ENCODE measurements around the gene GALNT8.
A peak's percentile ranks its signal among the peaks of the same experiment; 100 is the strongest.

GALNT8 gene

GRCh38 chr12:4796694-4797482 lies 76.7 kb downstream of the GALNT8 start:
- DNase-seq (ENCODE audit: low read depth in 2 of 2), result no peak

GRCh38 chr12:4800555-4800954 lies 80.4 kb downstream of the GALNT8 start:
- DNase-seq (ENCODE audit: low read depth in 2 of 2), result no peak

- DNase-seq (ENCODE audit: low read depth in 2 of 2), result no peak
Observed at GRCh38 chr12:4802841-4803240, 82.6 kb downstream of the GALNT8 start.

GRCh38 chr12:4806439-4807115 lies 86.4 kb downstream of the GALNT8 start:
- DNase-seq (ENCODE audit: low read depth in 2 of 2), result no peak

GRCh38 chr12:4807116-4807783 lies 87.0 kb downstream of the GALNT8 start:
- DNase-seq (ENCODE audit: low read depth in 2 of 2), result no peak

GRCh38 chr12:4807813-4808212 lies 87.6 kb downstream of the GALNT8 start:
- DNase-seq (ENCODE audit: low read depth in 2 of 2), result no peak

- peak in 1 of 2 donors; percentile 7 for DNase-seq (ENCODE audit: low read depth in 2 of 2)
Observed at GRCh38 chr12:4809013-4809448, 88.8 kb downstream of the GALNT8 start.

GRCh38 chr12:4809449-4810218 lies 89.4 kb downstream of the GALNT8 start:
- no peak for DNase-seq (ENCODE audit: low read depth in 2 of 2)

- DNase-seq (ENCODE audit: low read depth in 2 of 2), result no peak
Observed at GRCh38 chr12:4810219-4810671, 90.0 kb downstream of the GALNT8 start.

GRCh38 chr12:4812624-4813327 lies 92.6 kb downstream of the GALNT8 start:
- DNase-seq (ENCODE audit: low read depth in 2 of 2), result no peak

- no peak for DNase-seq (ENCODE audit: low read depth in 2 of 2)
Observed at GRCh38 chr12:4813741-4814140, 93.5 kb downstream of the GALNT8 start.

- no peak for DNase-seq (ENCODE audit: low read depth in 2 of 2)
Observed at GRCh38 chr12:4814485-4814884, 94.3 kb downstream of the GALNT8 start.

- no peak for DNase-seq (ENCODE audit: low read depth in 2 of 2)
Observed at GRCh38 chr12:4816744-4817525, 96.7 kb downstream of the GALNT8 start.

- DNase-seq (ENCODE audit: low read depth in 2 of 2), result no peak
Observed at GRCh38 chr12:4817880-4818279, 97.7 kb downstream of the GALNT8 start.

GRCh38 chr12:4819654-4820053 lies 99.5 kb downstream of the GALNT8 start:
- DNase-seq (ENCODE audit: low read depth in 2 of 2), result no peak

- DNase-seq (ENCODE audit: low read depth in 2 of 2), result no peak
Observed at GRCh38 chr12:4820971-4821370, 100.8 kb downstream of the GALNT8 start.

Measured in stimulated activated CD8-positive, alpha-beta memory T cell treated with anti-CD3 and anti-CD28 coated beads, Interleukin-7, amount 100 ng/mL, for 4 hours (primary cell).